GM12872 (cell line): Measurements from ENCODE around the gene CCDC7.

Source experiments
- CTCF ChIP-seq: IDR thresholded peaks from 3 replicates; pipeline ENCODE4 v1.5.1; 2011; ENCODE audit warnings: low read depth, mild to moderate bottlenecking, low read length, moderate library complexity; ENCODE audit not compliant: insufficient read depth

Gene CCDC7

GRCh38 chr10:32909456-32909855, 463.5 kb downstream of the CCDC7 start:
- no peak for TF ChIP-seq CTCF

- TF ChIP-seq CTCF = no peak
Measured at GRCh38 chr10:32911285-32912016, 465.5 kb downstream of the CCDC7 start.

- no peak for TF ChIP-seq CTCF
Measured at GRCh38 chr10:32922170-32922569, 476.2 kb downstream of the CCDC7 start.

GRCh38 chr10:32923134-32923533, 477.2 kb downstream of the CCDC7 start:
- no peak for TF ChIP-seq CTCF

- TF ChIP-seq CTCF = no peak
Measured at GRCh38 chr10:32923849-32924248, 477.9 kb downstream of the CCDC7 start.
